Right lobe of liver (tissue), 6 donors: ENCODE results near the gene GRAMD4. TPM values are rescaled to one million over a fixed set of nuclear protein-coding genes. Genes with fewer than 3 reads are reported as not detected.
A peak's percentile ranks its signal among the peaks of the same experiment; 100 is the strongest.

ENCODE experiments used
- ATAC-seq, 4 donors: fragments of 200-7000 bp; cut with Tn5 transposase; one replicate each; pipeline ENCODE4 v1.9.1; 2020; ENCODE audit warnings: mild to moderate bottlenecking in 4 of 4, moderate library complexity in 4 of 4
- DNase-seq, 3 donors: peaks; one replicate each; pipeline ENCODE4 v3.0.0-alpha.2; 2020
- H3K27ac ChIP-seq, 3 donors: fragments of 200-600 bp; one replicate each; pipeline ENCODE4 v1.8.0; 2022
- H3K27me3 ChIP-seq, 2 donors: fragments of 200-600 bp; one replicate each; pipeline ENCODE4 v1.8.0; 2022
- H3K36me3 ChIP-seq, 4 donors: fragments of 200-600 bp; sonication (generic) in 1 of 4; one replicate each; pipeline versions ENCODE4 v1.5.1 to v1.8.0; 2017 to 2022; ENCODE audit warnings: control low read depth in 1 of 4
- H3K4me1 ChIP-seq, 4 donors: fragments of 200-600 bp; sonication (generic) in 1 of 4; one replicate each; pipeline versions ENCODE4 v1.5.1 to v1.8.0; 2017 to 2022; ENCODE audit warnings: control low read depth in 1 of 4
- H3K4me3 ChIP-seq, 3 donors: fragments of 200-600 bp; one replicate each; pipeline ENCODE4 v1.8.0; 2022
- H3K9me3 ChIP-seq, 4 donors: fragments of 200-600 bp; sonication (generic) in 1 of 4; one replicate each; pipeline versions ENCODE4 v1.5.1 to v1.8.0; 2017 to 2022; ENCODE audit warnings: control low read depth in 1 of 4
- CTCF ChIP-seq, 4 donors: fragments of 200-600 bp in 3 of 4; fragments of 450-650 bp in 1 of 4; IDR thresholded peaks; one replicate each; pipeline versions ENCODE4 v1.5.1 to v1.8.0; 2016 to 2022; ENCODE audit warnings: antibody characterized with exemption in 4 of 4, mild to moderate bottlenecking in 2 of 4
- POLR2A ChIP-seq: fragments of 450-650 bp; IDR thresholded peaks from one replicate; pipeline ENCODE4 v1.6.1; 2017; ENCODE audit warnings: antibody characterized with exemption, mild to moderate bottlenecking
- WGBS: methylation state at CpG from one replicate; pipeline ENCODE4 v1.1.6; 2018; ENCODE audit warnings: low coverage, low lambda C conversion rate; ENCODE audit not compliant: insufficient coverage; ENCODE audit errors: missing lambda C conversion rate; 5-methylcytosine and 5-hydroxymethylcytosine counted together
- intact Hi-C, 2 donors: fragments of 100-400 bp; cut with DNase I; formaldehyde crosslinking; loops; one replicate each; pipeline versions ENCODE4 v1.11.2 to v1.14.1; 2022
- total RNA-seq, 6 experiments: library from RNA; depleted of rRNA in 2 of 6; stranded (reverse); fragments of >200 nt in 2 of 6; fragmentation: NEBNext Ultra II Directional in 3 of 6; extraction: Animal tissue kit (Norgen Biotek cat#: 25700) in 3 of 6; gene quantifications; one replicate each; pipeline versions ENCODE4 v1.1.0 to v1.2.4, GENCODE V29; 2016 to 2023
- donor health status: DM: no; HTN: yes; CAD: no.
- donor health status: DM: no; HTN: no; CAD: no.
- donor health status: DM: no; HTN: no; CAD: no.
- donor health status: DM: no; HTN: yes; CAD: no.
- donor health status: DM: no; HTN: yes; CAD: no.

The GRAMD4 gene
- total RNA-seq, 6 experiments from 2014 or later = 29.7 to 72.0 (median 34.8) TPM

- TF ChIP-seq POLR2A = no peak
- TF ChIP-seq CTCF (IDR thresholded peaks at IDR 0.05) = no peak
- DNase-seq = no peak
- no peak for ATAC-seq
- no peak overlapping the region for H3K4me3 ChIP-seq
- H3K27me3 ChIP-seq = no peaks in the 10 kb centered on the region
- no peaks in the 10 kb centered on the region for H3K36me3 ChIP-seq
- peaks cover 0 to 63% (median 24%) of the 10 kb centered on the region in 4 donors for H3K4me1 ChIP-seq
- no peak overlapping the region for H3K27ac ChIP-seq
- intact Hi-C loops = no loop called here
- WGBS = 64% methylated on average over 3 of the region's 3 CpGs
- no peaks in the 10 kb centered on the region for H3K9me3 ChIP-seq
Measured at GRCh38 chr22:46726986-46727317, 106.8 kb downstream of the GRAMD4 start.

DNA sequence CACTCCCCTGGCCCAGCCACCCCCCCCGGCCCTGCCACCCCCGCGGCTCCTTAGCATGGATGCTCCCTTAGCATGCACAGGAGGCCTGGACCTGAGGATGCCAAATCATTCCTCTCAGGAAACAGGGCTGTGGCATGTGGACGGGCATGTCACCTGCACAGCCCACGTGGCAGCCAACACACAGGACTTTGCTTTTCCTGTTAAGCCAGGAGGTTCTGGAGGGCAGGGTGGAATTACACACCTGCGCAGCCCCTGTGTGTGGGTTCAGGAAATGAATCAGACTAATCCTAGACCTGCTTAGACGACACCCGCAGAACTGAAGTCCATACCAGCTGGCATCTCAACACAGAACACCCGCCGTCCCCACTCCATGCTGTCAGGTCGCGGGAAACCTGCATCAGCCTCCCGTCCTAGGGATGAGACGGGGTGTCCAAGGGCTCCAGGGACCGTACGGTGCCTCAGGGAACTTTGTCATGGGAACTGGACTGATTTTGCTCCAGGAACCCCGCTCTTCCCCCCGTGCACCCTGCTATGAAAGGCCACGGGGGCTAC, 107.7 kb downstream of the GRAMD4 start:
- H3K9me3 ChIP-seq = no peaks in the 10 kb centered on the region
- no peaks in the 10 kb centered on the region for H3K36me3 ChIP-seq
- intact Hi-C loops = no loop called here
- peak overlapping the region in 1 of 3 donors; percentile 47 for H3K27ac ChIP-seq
- ATAC-seq = peak in 1 of 4 donors; percentile 4
- peak in 1 of 3 donors; percentile 47 for DNase-seq
- WGBS = 31% methylated on average over 3 of the region's 19 CpGs
- H3K4me3 ChIP-seq = no peak overlapping the region
- H3K27me3 ChIP-seq = no peaks in the 10 kb centered on the region
- peak; percentile 52 for TF ChIP-seq POLR2A
- TF ChIP-seq CTCF (IDR thresholded peaks at IDR 0.05) = no peak
- H3K4me1 ChIP-seq = peaks cover 0 to 72% (median 29%) of the 10 kb centered on the region in 4 donors

DNA sequence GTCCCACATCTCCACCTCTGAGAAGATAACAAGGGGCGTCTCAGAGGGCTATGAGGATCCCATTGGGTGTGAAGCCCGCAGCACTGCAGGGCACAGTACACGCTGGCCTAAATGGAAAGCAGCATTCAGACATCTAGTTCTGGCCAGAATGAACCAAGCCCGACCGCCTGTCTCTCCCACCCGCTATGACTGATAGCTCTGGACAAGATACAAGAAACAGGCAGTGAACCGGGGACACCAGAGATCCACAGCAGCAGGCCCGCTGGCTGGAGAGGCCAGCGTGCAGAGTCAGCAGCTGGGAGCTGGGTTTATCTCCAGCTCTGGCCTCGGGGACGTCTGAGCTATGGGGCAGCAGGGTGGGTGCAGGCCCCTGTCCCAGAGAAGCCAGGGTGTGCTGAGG, 108.3 kb downstream of the GRAMD4 start:
- Histone ChIP-seq H3K4me1 (peaks cover 0 to 77% (median 31%) of the 10 kb centered on the region in 4 donors), H3K27ac (peak overlapping the region in 1 of 3 donors; percentile 47)
- intact Hi-C loops = no loop called here

More for the DNA sequence above, 108.3 kb downstream of the GRAMD4 start:
- H3K27me3 ChIP-seq = no peaks in the 10 kb centered on the region
- no peak for DNase-seq
- no peaks in the 10 kb centered on the region for H3K9me3 ChIP-seq
- TF ChIP-seq POLR2A (no peak), CTCF (IDR thresholded peaks at IDR 0.05) (no peak)
- WGBS = 28% methylated on average over 9 of the region's 11 CpGs
- ATAC-seq = no peak
- no peak overlapping the region for H3K4me3 ChIP-seq
- H3K36me3 ChIP-seq = peaks cover 0 to under 1% (median 0%) of the 10 kb centered on the region in 4 donors

Other genes starting within 250 kb of the GRAMD4 start
- 1 to 10 TPM; 2.9 to 8.2 (median 5.0) TPM for gene CELSR1, start 82.8 kb upstream of the GRAMD4 start, total RNA-seq
- gene CERK, start 117.9 kb downstream of the GRAMD4 start, total RNA-seq = 10 to 100 TPM in 5 of 6 experiments, 1 to 10 TPM in 1; 9.6 to 27.5 (median 18.5) TPM
- 10 to 100 TPM; 10.9 to 18.1 (median 14.0) TPM for gene TBC1D22A, start 142.3 kb downstream of the GRAMD4 start, total RNA-seq